Measurements from ENCODE around the gene IGF1. TPM values are rescaled to one million over a fixed set of nuclear protein-coding genes. Genes with fewer than 3 reads are reported as not detected.

IGF1 gene
- total RNA-seq, 1 donor from 2014 or later, result 6.0 TPM

GRCh38 chr12:102417055-102417454 lies 63.3 kb downstream of the IGF1 start:
- no peak for ATAC-seq

GRCh38 chr12:102415515-102415914 lies 64.8 kb downstream of the IGF1 start:
- Histone ChIP-seq H3K36me3 (no peaks in the 10 kb centered on the region), H3K4me3 (no peak overlapping the region), H3K9me3 (no peaks in the 10 kb centered on the region), H3K27ac (no peak overlapping the region), H3K4me1 (no peaks in the 10 kb centered on the region), H3K27me3 (no peaks in the 10 kb centered on the region)
- ATAC-seq (no peak), DNase-seq (no peak)
- TF ChIP-seq CTCF (IDR thresholded peaks at IDR 0.05), result no peak
- intact Hi-C loops (cut with DNase I), result no loop called here

More at GRCh38 chr12:102417055-102417454, 63.3 kb downstream of the IGF1 start:
- DNase-seq, result no peak
- intact Hi-C loops (cut with DNase I), result no loop called here
- TF ChIP-seq CTCF (IDR thresholded peaks at IDR 0.05), result no peak
- Histone ChIP-seq H3K9me3 (no peaks in the 10 kb centered on the region), H3K36me3 (no peaks in the 10 kb centered on the region), H3K27ac (no peak overlapping the region), H3K4me1 (no peaks in the 10 kb centered on the region), H3K4me3 (no peak overlapping the region), H3K27me3 (no peaks in the 10 kb centered on the region)

GRCh38 chr12:102413396-102413795 lies 67.0 kb downstream of the IGF1 start:
- no peak for TF ChIP-seq CTCF (IDR thresholded peaks at IDR 0.05)
- Histone ChIP-seq H3K4me3 (no peak overlapping the region), H3K27ac (no peak overlapping the region), H3K36me3 (no peaks in the 10 kb centered on the region), H3K4me1 (no peaks in the 10 kb centered on the region), H3K27me3 (no peaks in the 10 kb centered on the region), H3K9me3 (no peaks in the 10 kb centered on the region)
- ATAC-seq (no peak), DNase-seq (no peak)
- intact Hi-C loops (cut with DNase I), result no loop called here

- no peak overlapping the region for H3K4me3 ChIP-seq
- no peak overlapping the region for H3K27ac ChIP-seq
- DNase-seq (no peak), ATAC-seq (no peak)
- H3K4me1 ChIP-seq, result no peaks in the 10 kb centered on the region
- no peaks in the 10 kb centered on the region for H3K27me3 ChIP-seq
- intact Hi-C loops (cut with DNase I), result no loop called here
- no peak for TF ChIP-seq CTCF (IDR thresholded peaks at IDR 0.05)
- H3K9me3 ChIP-seq, result no peaks in the 10 kb centered on the region
- H3K36me3 ChIP-seq, result no peaks in the 10 kb centered on the region
These were observed 69.9 kb downstream of the IGF1 start for GRCh38 chr12:102410511-102410910.

GRCh38 chr12:102408487-102409297 lies 71.7 kb downstream of the IGF1 start:
- no peak overlapping the region for H3K27ac ChIP-seq
- no peak overlapping the region for H3K4me3 ChIP-seq
- no peaks in the 10 kb centered on the region for H3K27me3 ChIP-seq
- no peak for ATAC-seq
- H3K36me3 ChIP-seq, result no peaks in the 10 kb centered on the region
- no peak for DNase-seq
- TF ChIP-seq CTCF (IDR thresholded peaks at IDR 0.05), result no peak
- intact Hi-C loops (cut with DNase I), result no loop called here
- no peaks in the 10 kb centered on the region for H3K9me3 ChIP-seq
- no peaks in the 10 kb centered on the region for H3K4me1 ChIP-seq
